Loucy (cell line): Measurements from ENCODE around the gene MRTFA.

Source experiments
- H2AFZ ChIP-seq: fragments of 200-600 bp; sonication (generic); 2 replicates; pipeline ENCODE4 v1.6.0; 2016; ENCODE audit warnings: antibody characterized with exemption, mild to moderate bottlenecking, low read length, moderate library complexity
- H3F3A ChIP-seq: fragments of 200-600 bp; 2 replicates; pipeline ENCODE4 v1.6.0; 2016; ENCODE audit warnings: antibody characterized with exemption, low read depth, mild to moderate bottlenecking
- H3K27me3 ChIP-seq: fragments of 200-600 bp; sonication (generic); 2 replicates; pipeline ENCODE4 v1.6.1; 2014; ENCODE audit warnings: low read length, mild to moderate bottlenecking; ENCODE audit not compliant: insufficient read depth, poor library complexity, severe bottlenecking
- H3K36me3 ChIP-seq: fragments of 200-600 bp; sonication (generic); 2 replicates; pipeline ENCODE4 v1.6.1; 2016; ENCODE audit warnings: low read length; ENCODE audit not compliant: insufficient read depth
- H3K4me1 ChIP-seq: fragments of 200-600 bp; sonication (generic); 2 replicates; pipeline ENCODE4 v1.5.1; 2014; ENCODE audit warnings: low read length, mild to moderate bottlenecking; ENCODE audit not compliant: insufficient read depth, poor library complexity, severe bottlenecking
- H3K4me2 ChIP-seq: fragments of 200-600 bp; sonication (generic); 2 replicates; pipeline ENCODE4 v1.6.0; 2014; ENCODE audit warnings: antibody characterized with exemption, low read length, low read depth, mild to moderate bottlenecking; ENCODE audit not compliant: poor library complexity, severe bottlenecking
- H3K4me3 ChIP-seq: fragments of 200-600 bp; sonication (generic); 2 replicates; pipeline ENCODE4 v1.5.1; 2014; ENCODE audit warnings: low read length, mild to moderate bottlenecking, mixed read lengths; ENCODE audit not compliant: poor library complexity, severe bottlenecking
- H3K79me2 ChIP-seq: fragments of 200-600 bp; sonication (generic); 2 replicates; pipeline ENCODE4 v1.6.1; 2014; ENCODE audit warnings: low read length; ENCODE audit not compliant: insufficient read depth
- H3K9ac ChIP-seq: fragments of 200-600 bp; sonication (generic); 2 replicates; pipeline ENCODE4 v1.6.0; 2014; ENCODE audit warnings: mild to moderate bottlenecking, low read depth, low read length, moderate library complexity; ENCODE audit not compliant: poor library complexity, severe bottlenecking
- H3K9me2 ChIP-seq: fragments of 200-600 bp; sonication (generic); replicated peaks from 2 replicates; pipeline ENCODE4 v1.6.1; 2016; ENCODE audit warnings: low read depth, low read length, mixed read lengths
- H3K9me3 ChIP-seq: fragments of 200-600 bp; sonication (generic); 2 replicates; pipeline ENCODE4 v1.6.1; 2014; ENCODE audit warnings: mild to moderate bottlenecking, antibody characterized with exemption, low read length, low read depth; ENCODE audit not compliant: insufficient read depth
- H4K20me1 ChIP-seq: fragments of 200-600 bp; sonication (generic); 2 replicates; pipeline ENCODE4 v1.6.0; 2014; ENCODE audit warnings: antibody characterized with exemption, low read length, mild to moderate bottlenecking; ENCODE audit not compliant: insufficient read depth, poor library complexity, severe bottlenecking
- CTCF ChIP-seq: fragments of 200-600 bp; sonication (generic); conservative IDR thresholded peaks from 2 replicates; pipeline ENCODE4 v1.5.1; 2014; ENCODE audit warnings: mild to moderate bottlenecking, antibody characterized with exemption, low read length
- EZH2phosphoT487 ChIP-seq: fragments of 200-600 bp; IDR thresholded peaks from 2 replicates; pipeline ENCODE4 v1.6.1; 2018; ENCODE audit warnings: antibody characterized with exemption, mild to moderate bottlenecking, moderate library complexity, borderline replicate concordance

MRTFA gene

DNA sequence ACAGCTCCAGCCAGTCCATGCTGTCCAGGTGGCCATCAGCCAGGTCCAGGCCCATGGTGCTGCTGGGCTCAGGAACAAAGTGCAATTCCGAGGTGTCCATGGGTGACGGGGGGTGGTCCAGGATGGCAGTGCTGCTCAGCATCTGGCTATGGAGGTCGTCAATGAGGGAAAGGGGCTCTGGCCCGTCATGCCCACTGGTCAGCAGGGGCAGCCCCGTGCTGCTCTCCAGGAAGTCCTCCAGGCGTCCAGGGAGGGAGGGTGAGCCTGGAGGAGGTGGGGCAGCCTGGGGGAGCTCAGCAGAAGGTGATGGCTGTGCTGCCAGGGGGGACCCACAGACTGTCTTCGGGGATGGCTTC lies 225.0 kb downstream of the MRTFA start:
- no peak overlapping the region for H2AFZ ChIP-seq
- no peaks in the 10 kb centered on the region for H4K20me1 ChIP-seq
- H3F3A ChIP-seq, result no peaks in the 10 kb centered on the region; the same call in 1 of the 2 replicates
- H3K4me2 ChIP-seq, result no peak overlapping the region
- peaks cover 70% of the 10 kb centered on the region; the same call in 1 of the 2 replicates for H3K36me3 ChIP-seq
- H3K9me2 ChIP-seq, result no peaks in the 10 kb centered on the region
- H3K4me1 ChIP-seq, result peaks cover 9% of the 10 kb centered on the region
- H3K27me3 ChIP-seq, result no peaks in the 10 kb centered on the region
- H3K9me3 ChIP-seq, result no peaks in the 10 kb centered on the region
- H3K9ac ChIP-seq, result no peak overlapping the region
- TF ChIP-seq CTCF, result no peak
- TF ChIP-seq EZH2phosphoT487, result no peak
- H3K4me3 ChIP-seq, result no peak overlapping the region
- H3K79me2 ChIP-seq, result no peaks in the 10 kb centered on the region

- no peak overlapping the region for H2AFZ ChIP-seq
- H3K4me1 ChIP-seq, result peaks cover 6% of the 10 kb centered on the region
- no peak overlapping the region for H3K4me3 ChIP-seq
- no peaks in the 10 kb centered on the region for H3K27me3 ChIP-seq
- H3K9me2 ChIP-seq, result no peaks in the 10 kb centered on the region
- H4K20me1 ChIP-seq, result no peaks in the 10 kb centered on the region
- no peak overlapping the region for H3K4me2 ChIP-seq
- no peak for TF ChIP-seq EZH2phosphoT487
- no peak for TF ChIP-seq CTCF
- H3K9me3 ChIP-seq, result no peaks in the 10 kb centered on the region
- no peaks in the 10 kb centered on the region for H3K79me2 ChIP-seq
- H3K36me3 ChIP-seq, result peaks cover 74% of the 10 kb centered on the region; the same call in 1 of the 2 replicates
- H3K9ac ChIP-seq, result no peak overlapping the region
- H3F3A ChIP-seq, result no peaks in the 10 kb centered on the region; the same call in 1 of the 2 replicates
Measured at GRCh38 chr22:40410731-40411505, 225.6 kb downstream of the MRTFA start.

DNA sequence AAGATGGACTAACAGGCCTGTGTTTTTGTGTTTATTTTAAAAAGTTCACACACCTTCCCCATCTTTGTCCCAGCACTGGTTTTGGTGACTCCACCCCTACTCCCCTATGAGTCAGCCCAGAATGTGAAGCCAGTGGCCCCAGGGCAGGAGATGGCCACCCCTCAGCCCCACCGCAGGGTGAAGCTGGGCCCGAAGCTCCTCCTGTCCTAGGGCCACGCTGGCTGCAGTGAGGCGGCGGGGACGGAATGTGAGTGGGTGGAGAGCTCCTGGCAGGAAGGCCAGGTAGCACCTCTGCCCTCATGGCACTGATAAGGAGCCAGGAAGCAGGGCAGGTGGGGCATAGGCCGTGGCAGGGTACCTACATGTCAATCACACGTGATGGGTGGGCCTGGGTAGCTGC lies 226.2 kb downstream of the MRTFA start:
- Histone ChIP-seq H3K9me2 (no peaks in the 10 kb centered on the region), H3K4me2 (no peak overlapping the region), H3K27me3 (no peaks in the 10 kb centered on the region), H3K4me1 (no peaks in the 10 kb centered on the region), H3F3A (no peaks in the 10 kb centered on the region; the same call in 1 of the 2 replicates), H3K4me3 (no peak overlapping the region), H2AFZ (no peak overlapping the region), H3K36me3 (peaks cover 79% of the 10 kb centered on the region; the same call in 1 of the 2 replicates), H4K20me1 (no peaks in the 10 kb centered on the region), H3K79me2 (no peaks in the 10 kb centered on the region), H3K9ac (no peak overlapping the region), H3K9me3 (no peaks in the 10 kb centered on the region)
- no peak for TF ChIP-seq EZH2phosphoT487
- TF ChIP-seq CTCF, result no peak
